Measurements from ENCODE around the gene TEX29. TPM values are rescaled to one million over a fixed set of nuclear protein-coding genes. Genes with fewer than 3 reads are reported as not detected.

Gene TEX29
- total RNA-seq, 1 experiment from 2014 or later = not detected

GRCh38 chr13:111339366-111340143, 19.1 kb downstream of the TEX29 start:
- DNase-seq (ENCODE audit: low read depth) = no peak

DNA sequence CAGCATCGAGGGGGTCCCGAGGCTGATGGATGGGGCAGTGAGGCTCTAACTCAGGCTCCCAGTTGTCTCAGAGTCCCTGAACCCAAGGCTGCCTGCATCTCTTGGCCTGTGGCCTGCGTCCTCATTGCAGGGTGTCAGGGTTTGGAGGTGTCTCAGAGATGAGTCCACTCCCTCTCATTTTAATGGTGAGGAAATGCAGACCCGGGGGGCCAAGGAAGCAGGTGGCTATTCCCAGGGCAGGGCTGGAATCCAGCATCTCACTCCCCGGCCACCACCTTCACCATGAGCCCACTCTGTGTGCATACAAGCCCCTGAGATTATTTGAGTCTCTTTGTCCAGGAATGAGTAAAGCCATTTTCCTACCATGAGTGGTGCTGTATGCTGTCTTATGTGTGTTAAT, 21.4 kb downstream of the TEX29 start:
- no peak for DNase-seq (ENCODE audit: low read depth)

DNA sequence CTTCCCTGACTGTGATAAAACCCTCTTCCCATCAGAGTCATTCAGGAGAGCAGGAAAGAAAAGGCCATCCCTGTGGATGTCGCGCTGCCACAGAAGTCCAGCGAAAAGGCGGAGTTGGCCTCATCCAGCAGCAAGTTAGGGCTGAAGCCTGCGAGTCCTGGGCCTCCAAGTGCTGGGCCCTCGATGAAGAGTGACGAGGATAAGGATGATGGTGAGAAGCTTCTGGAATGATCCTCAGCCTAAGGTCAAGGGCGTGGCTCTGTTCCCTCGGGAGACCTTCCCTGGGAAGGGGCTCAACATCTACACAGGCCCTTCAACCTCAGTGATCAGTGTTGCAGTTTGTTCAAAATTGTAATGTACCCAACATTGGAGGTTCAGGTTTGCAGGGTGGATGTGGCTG, 22.3 kb downstream of the TEX29 start:
- no peak for DNase-seq (ENCODE audit: low read depth)

DNA sequence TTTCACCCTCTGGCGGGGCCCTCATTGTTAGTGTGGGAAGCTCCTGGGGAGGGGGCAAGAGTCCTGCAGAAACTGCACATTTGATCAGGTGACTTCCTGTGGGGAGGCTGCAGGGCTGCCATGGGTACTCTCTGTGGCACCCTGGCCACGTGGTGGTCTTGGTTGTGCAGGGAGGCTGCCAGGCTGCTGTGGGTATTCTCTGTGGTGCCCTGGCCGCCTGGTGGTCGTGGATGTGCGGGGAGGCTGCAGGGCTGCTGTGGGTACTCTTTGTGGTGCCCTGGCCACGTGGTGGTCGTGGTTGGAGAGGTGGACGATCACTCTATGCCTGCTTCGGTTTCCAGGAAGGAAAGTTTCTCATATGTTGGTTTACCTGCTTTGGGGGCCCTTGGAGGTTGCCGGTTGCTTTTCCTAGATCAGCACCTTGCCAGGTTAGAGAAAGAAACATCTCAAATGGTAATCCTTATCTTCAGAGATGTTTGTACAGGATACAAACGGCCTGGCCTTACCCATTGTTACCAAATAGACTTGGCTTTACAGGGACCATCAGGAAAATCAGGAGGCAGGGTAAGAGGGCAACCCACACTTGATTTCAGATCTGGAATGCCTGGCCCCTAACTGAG, 22.9 kb downstream of the TEX29 start:
- DNase-seq (ENCODE audit: low read depth) = no peak

GRCh38 chr13:111344471-111345191, 24.2 kb downstream of the TEX29 start:
- peak; percentile 28 for DNase-seq (ENCODE audit: low read depth)

DNA sequence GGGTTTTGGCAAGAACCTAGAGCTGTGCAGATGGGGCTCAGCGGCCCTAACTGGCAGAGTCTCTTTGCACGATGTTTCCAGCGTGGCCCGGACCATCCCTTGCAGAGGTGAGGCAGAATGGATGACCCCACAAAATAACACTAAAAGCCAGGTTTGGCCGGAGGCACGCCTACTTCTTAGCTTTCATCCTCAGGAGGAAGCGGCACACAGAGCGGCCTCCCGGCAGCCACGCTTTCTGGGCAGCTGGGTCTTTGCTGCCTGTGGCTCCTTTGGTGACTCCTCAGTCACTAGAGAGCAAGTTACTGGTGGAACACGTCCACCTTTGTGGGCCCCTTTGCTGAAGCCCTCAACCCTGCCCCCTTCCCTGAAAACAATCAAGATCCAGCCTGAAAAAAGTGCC, 25.2 kb downstream of the TEX29 start:
- DNase-seq (ENCODE audit: low read depth) = no peak

GRCh38 chr13:111346101-111346680, 25.7 kb downstream of the TEX29 start:
- no peak for DNase-seq (ENCODE audit: low read depth)

GRCh38 chr13:111347438-111347837, 27.0 kb downstream of the TEX29 start:
- no peak for DNase-seq (ENCODE audit: low read depth)

DNA sequence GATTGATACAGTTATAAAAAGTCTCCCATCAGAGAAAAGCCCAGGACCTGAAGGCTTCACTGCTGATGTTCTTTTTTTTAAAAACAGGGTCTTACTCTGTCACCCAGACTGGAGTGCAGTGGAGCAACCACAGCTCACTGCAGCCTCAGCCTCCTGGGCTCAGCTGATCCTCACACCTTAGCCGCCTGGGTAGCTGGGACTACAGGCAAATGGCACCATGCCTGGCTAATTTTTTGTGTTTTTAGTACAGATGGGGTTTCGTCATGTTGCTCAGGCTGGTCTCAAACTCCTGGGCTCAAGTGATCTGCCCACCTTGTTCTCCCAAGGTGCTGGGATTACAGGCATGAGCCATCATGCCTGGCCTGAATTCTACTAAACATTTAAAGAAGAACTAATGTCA, 33.1 kb downstream of the TEX29 start:
- DNase-seq (ENCODE audit: low read depth) = no peak

- no peak for DNase-seq (ENCODE audit: low read depth)
Measured at GRCh38 chr13:111354789-111355188, 34.3 kb downstream of the TEX29 start.

- DNase-seq (ENCODE audit: low read depth) = no peak
Measured at GRCh38 chr13:111356795-111357194, 36.4 kb downstream of the TEX29 start.

DNA sequence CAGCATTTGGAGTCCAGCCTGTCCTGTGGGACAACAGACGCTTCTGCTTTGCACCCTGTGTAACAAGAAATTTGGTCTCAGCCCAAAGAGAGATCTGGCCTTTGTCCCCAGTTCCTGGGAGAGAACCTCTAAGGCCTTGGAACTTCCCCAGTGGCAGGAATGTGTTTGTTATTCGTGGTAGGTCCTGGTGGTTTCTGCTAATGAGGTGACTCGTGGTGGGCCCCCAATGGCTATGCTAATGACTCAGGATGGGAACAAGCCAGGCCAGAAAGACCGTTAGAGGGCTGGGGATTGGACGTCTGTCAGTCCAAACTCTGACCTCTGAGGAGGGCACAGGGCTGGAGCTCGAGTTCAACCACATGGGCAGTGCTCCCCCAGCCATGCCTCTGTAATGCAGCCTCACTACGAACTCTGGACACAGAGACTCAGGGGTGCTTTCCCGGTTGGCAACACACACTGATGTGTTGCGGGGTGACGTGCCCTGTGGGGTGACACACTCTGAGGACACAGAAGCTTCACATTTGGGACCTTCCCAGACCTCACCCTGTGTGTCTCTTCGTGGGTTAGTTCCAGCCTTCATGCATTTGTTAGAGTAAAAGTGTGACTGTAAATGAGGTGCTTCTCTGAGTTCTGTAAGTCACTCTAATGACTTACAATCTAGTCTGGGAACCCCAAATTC, 38.9 kb downstream of the TEX29 start:
- peak; percentile 15 for DNase-seq (ENCODE audit: low read depth)

- DNase-seq (ENCODE audit: low read depth) = no peak
Measured at GRCh38 chr13:111359930-111360329, 39.5 kb downstream of the TEX29 start.

- DNase-seq (ENCODE audit: low read depth) = no peak
Measured at GRCh38 chr13:111360452-111360851, 40.0 kb downstream of the TEX29 start.

GRCh38 chr13:111361046-111361872, 40.8 kb downstream of the TEX29 start:
- no peak for DNase-seq (ENCODE audit: low read depth)

GRCh38 chr13:111361873-111362648, 41.6 kb downstream of the TEX29 start:
- no peak for DNase-seq (ENCODE audit: low read depth)

DNA sequence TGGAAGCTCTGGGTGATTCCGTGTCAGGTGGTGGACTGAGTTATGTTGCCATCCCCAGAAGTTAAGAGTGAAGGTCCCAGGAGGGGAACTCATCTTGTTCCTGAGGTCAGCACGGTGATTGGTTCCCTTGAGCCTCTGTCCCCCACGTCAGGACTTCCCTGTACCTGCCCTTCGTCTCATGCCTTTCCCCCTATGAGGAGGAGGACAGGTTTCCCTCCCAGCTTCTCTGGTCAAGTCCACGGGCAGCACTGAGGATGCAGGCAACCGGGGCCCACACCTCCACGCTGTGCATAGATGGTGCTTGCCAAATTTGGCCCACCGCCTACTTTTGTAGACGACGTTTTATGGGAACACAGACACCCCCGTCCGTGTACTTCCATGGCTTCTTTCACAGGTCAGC, 42.7 kb downstream of the TEX29 start:
- no peak for DNase-seq (ENCODE audit: low read depth)

DNA sequence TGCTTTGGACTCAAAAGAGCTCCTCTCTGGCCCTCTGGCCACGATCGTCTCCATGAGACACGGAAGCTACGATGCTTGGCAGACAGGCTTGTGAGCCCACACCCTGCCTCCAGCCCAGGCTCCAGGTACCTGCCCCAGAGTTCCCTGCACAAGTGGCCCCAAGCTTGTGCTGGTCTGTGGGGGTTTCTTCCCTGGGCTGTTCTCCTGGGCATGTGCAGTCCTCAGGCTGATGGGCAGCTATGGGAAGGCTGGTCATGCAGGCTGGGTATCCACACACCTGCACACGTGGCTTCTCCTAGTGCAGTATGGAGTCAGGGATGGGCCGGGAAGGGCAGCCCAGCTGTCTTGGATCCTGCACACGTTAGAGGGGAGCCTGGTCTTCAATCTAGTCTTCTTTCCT, 43.1 kb downstream of the TEX29 start:
- no peak for DNase-seq (ENCODE audit: low read depth)

DNA sequence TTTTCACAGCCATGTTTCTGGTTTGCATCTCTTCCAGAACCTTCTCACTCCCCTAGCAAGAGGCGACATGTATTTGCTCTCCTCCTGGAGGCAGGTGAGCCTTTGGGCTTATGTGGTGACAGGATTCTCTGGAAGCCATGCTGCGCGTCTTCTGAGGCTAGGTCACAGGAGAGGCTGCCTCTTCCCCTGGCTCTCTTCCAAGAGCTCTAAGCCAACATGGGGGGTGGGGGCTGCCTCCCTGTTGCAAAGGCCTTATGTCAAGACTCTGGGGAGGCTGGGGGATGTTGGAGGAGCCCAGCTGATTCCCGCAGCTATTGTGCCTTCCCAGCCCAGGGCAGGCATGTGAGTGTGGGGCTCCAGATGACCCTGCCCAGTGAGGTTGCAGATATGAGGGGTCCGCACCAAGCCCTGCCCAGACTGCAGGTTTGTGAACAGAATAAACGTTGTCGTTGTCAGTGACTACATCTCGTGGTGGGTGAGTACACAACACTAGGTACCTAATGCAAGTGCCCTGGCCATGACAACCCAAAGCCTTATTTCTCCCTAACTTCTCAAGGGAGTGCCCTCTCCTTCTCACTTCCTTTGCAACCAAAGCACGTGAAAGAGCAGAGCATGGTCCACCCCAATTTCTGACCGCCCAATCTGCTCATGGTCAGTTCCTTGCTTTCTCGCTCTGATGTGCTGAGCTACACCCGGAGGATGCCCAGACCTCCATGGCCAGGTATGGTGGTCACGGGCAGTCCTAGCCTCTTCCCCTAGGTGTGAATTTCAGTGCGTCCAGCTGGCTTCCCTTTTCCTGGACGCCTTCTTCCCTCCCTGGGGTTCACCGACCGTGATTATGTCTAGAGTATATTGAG, 44.9 kb downstream of the TEX29 start:
- no peak for DNase-seq (ENCODE audit: low read depth)

Measured in M059J (cell line).